Measurements from ENCODE around the gene GALNTL6.

Gene GALNTL6

GRCh38 chr4:172919269-172919668 lies 1106.1 kb downstream of the GALNTL6 start:
- no peaks in the 10 kb centered on the region for H3K36me3 ChIP-seq (ENCODE audit: control insufficient read depth, insufficient read depth, low read length)
- no peak overlapping the region for H3K4me3 ChIP-seq (replicated peaks; ENCODE audit: low read depth, low read length)
- no peaks in the 10 kb centered on the region for H3K27me3 ChIP-seq (replicated peaks; ENCODE audit: control insufficient read depth, insufficient read depth, low read length)
- TF ChIP-seq CTCF (IDR thresholded peaks at IDR 0.05; ENCODE audit: insufficient read depth, low read length, poor library complexity, severe bottlenecking): no peak
- DNase-seq (ENCODE audit: extremely low read depth, insufficient read length): no peak

- Histone ChIP-seq H3K4me3 (replicated peaks; ENCODE audit: low read depth, low read length) (no peak overlapping the region), H3K36me3 (ENCODE audit: control insufficient read depth, insufficient read depth, low read length) (no peaks in the 10 kb centered on the region), H3K27me3 (replicated peaks; ENCODE audit: control insufficient read depth, insufficient read depth, low read length) (no peaks in the 10 kb centered on the region)
- no peak for TF ChIP-seq CTCF (IDR thresholded peaks at IDR 0.05; ENCODE audit: insufficient read depth, low read length, poor library complexity, severe bottlenecking)
- no peak for DNase-seq (ENCODE audit: extremely low read depth, insufficient read length)
Observed at GRCh38 chr4:172927096-172927814, 1114.1 kb downstream of the GALNTL6 start.

GRCh38 chr4:172928347-172928746 lies 1115.1 kb downstream of the GALNTL6 start:
- H3K4me3 ChIP-seq (replicated peaks; ENCODE audit: low read depth, low read length): no peak overlapping the region

GRCh38 chr4:172938072-172938829 lies 1125.0 kb downstream of the GALNTL6 start:
- Histone ChIP-seq H3K4me3 (replicated peaks; ENCODE audit: low read depth, low read length) (no peak overlapping the region), H3K36me3 (ENCODE audit: control insufficient read depth, insufficient read depth, low read length) (no peaks in the 10 kb centered on the region), H3K27me3 (replicated peaks; ENCODE audit: control insufficient read depth, insufficient read depth, low read length) (no peaks in the 10 kb centered on the region)
- no peak for DNase-seq (ENCODE audit: extremely low read depth, insufficient read length)
- no peak for TF ChIP-seq CTCF (IDR thresholded peaks at IDR 0.05; ENCODE audit: insufficient read depth, low read length, poor library complexity, severe bottlenecking)

More at GRCh38 chr4:172928347-172928746, 1115.1 kb downstream of the GALNTL6 start:
- Histone ChIP-seq H3K36me3 (ENCODE audit: control insufficient read depth, insufficient read depth, low read length) (no peaks in the 10 kb centered on the region), H3K27me3 (replicated peaks; ENCODE audit: control insufficient read depth, insufficient read depth, low read length) (no peaks in the 10 kb centered on the region)
- TF ChIP-seq CTCF (IDR thresholded peaks at IDR 0.05; ENCODE audit: insufficient read depth, low read length, poor library complexity, severe bottlenecking): no peak
- no peak for DNase-seq (ENCODE audit: extremely low read depth, insufficient read length)

- DNase-seq (ENCODE audit: extremely low read depth, insufficient read length): no peak
- no peaks in the 10 kb centered on the region for H3K36me3 ChIP-seq (ENCODE audit: control insufficient read depth, insufficient read depth, low read length)
- no peaks in the 10 kb centered on the region for H3K27me3 ChIP-seq (replicated peaks; ENCODE audit: control insufficient read depth, insufficient read depth, low read length)
- no peak overlapping the region for H3K4me3 ChIP-seq (replicated peaks; ENCODE audit: low read depth, low read length)
- no peak for TF ChIP-seq CTCF (IDR thresholded peaks at IDR 0.05; ENCODE audit: insufficient read depth, low read length, poor library complexity, severe bottlenecking)
Observed at GRCh38 chr4:172938870-172939269, 1125.7 kb downstream of the GALNTL6 start.
